NCI-H82 (cell line): ENCODE data around the gene MPC1.
A peak's percentile ranks its signal among the peaks of the same experiment; 100 is the strongest.
"Not testable (repeated sequence)": the region's sequence is repeated elsewhere in the genome, so short reads cannot be mapped to it uniquely, and the experiment has no call there.

Source experiments
- DNase-seq: peaks from one replicate; lab custom pipeline; 2025; lab: John Stamatoyannopoulos, UW

MPC1 gene

DNA sequence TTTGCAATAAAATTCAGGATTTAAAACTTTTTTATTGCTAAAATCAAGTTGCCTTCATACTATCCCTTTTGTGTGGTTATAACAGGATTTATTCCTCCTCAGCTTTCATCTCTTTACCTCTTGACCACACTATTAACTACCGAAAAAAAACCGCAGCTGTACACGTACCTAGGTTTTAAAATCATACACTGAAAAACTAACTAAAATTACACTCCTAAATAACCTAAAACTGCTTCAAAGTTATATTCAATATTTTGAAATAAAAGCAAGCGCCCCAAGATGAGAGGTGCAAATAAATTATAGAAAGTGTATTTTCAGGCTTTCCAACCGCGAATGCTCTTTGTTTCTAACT, 1.4 kb downstream of the MPC1 start:
- DNase-seq: no peak

DNA sequence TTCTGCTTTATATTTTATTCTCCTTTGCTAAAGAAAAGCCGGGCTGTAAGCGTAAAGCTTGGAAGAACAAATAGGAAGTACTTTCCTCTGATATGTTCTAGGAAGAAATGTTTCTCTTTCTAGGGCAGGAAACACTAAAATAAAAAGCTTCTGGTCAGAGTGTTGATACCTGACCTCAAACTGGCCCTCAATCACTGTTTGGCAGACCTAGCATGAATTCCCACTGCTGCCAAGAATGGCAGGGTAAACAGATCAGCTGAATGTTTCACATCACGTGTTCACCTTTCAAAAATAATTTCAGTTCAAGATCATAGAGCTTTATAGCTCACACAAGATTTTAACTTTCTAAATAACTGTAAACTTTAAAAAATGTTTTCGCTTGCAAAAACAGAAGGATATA, 2.9 kb downstream of the MPC1 start:
- no peak for DNase-seq

DNA sequence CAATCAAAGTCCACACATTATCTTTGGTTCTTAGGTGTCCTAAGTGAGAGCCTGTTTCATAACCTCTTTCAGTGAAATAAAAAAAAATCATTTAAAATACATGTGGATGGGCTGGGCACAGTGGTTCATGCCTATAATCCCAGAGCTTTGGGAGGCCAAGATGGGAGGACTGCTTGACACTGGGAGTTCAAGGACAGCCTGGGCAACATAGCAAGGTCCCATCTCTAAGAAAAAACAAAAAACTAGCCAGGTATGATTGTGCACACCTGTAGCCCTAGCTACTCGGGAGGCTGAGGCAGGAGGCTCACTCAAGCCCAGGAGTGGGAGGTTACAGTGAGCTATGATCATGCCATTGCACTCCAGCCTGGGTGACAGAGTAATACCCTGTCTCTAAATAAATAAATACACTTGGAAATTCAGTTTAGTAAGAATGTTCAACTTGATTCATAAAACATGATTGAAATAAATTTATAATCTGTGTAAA, 3.6 kb downstream of the MPC1 start:
- DNase-seq: no peak

DNA sequence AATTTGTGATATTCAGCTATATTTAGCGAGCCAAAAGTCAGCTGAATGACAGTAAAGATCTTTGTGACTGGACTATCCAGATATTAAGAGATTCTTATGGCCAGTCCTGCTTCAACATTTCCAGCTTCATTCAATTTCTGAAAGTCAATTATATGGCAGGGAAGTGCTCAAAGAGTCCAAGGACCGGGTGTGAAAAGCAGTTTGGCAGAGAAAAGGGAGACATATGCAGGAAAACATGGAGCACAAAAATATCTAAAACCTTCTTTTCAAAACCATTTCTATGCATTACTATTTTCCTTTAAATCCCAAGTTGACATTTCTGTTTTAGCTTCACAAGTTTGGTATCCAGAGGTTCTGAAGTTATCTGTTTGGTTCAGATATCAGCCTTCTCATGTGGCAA, 5.0 kb downstream of the MPC1 start:
- DNase-seq: no peak

DNA sequence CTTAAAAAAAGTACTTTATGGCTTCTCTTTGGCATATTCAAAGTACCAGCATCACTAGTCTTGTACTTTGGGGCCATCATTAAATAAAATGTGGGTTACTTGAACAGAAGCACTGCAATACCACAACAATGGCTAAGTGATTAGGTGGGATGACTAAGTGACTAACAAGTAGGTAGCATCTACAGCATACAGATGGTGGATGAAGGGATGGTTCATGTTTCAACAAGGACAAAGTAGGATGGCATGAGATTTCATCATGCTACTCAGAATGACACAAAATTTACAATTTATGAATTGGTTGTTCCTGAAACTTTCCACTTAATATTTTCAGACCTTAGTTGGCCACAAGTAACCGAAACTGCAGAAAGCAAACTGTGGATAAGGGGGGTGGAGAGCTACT, 7.7 kb downstream of the MPC1 start:
- no peak for DNase-seq

DNA sequence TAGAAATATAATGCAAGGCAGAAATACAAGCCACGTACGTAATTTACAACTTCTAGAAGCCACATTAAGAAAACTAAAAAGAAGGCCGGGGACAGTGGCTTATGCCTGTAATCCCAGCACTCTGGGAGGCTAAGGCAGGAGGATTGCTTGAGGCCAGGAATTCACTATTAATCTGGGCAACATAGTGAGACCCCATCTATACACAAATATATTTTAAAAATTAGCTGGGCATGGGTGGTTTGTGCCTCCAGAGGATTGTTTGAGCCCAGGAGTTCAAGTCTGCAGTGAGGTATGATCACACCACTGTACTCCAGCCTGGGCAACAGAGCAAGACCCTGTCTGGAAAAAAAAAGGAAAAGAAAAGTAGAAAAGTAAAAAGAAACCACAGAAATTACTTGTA, 12.3 kb downstream of the MPC1 start:
- no peak for DNase-seq

DNA sequence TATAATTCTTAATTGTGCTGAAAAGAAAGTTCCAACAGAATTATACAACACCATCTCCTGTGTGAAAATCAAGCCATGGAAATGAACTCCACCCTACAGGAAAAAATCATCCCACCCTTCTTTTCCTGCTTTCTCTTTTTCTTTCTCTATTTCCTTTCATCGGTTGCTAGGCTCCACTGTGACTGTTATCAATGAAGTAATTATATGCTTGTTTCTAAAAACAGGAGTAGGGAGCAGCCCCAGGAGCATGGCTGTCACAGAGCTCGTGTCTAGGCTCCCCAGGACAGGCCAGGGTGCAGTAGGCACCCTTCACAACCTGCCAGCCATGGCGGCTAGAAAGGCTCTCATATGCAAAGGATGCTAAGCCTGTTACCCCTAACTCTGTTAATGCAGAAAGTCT, 13.0 kb downstream of the MPC1 start:
- DNase-seq: no peak

DNA sequence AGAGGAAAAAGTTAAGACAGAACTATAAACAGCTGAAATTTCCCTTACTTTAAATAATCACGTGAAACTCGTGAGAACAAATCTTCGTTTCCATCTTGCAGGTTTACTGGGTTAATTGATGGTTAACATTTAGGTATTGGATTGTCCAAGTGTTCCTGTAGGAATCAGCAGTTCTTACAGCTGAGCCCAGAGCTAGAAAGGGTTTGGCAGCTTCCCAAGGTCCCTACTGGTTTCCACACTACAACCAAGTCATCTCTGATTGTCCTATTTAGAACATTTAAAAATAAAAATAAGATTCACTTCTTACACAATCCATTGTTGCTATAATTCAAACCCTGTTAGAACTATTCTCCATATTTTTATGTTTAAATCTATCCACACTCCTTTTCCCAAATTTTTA, 15.8 kb downstream of the MPC1 start:
- DNase-seq: no peak

DNA sequence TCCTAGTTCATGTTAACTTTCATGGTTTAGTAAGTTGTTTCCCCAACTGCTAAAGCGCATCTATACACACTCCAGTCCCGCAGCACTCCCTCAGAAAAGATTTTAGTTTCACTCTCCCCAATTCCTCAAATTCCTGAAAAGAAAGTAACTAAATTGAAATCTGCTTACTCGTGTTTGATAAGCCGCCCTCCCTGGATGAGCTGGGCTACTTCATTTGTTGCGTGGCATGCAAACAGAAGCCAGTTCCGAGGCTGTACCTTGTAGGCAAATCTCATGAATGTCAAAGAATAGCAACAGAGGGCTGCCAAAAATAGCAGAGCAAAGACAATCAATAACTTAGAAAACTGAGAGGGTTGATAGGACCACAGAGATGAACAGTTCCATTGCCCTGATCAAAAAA, 16.9 kb downstream of the MPC1 start:
- DNase-seq: no peak

DNA sequence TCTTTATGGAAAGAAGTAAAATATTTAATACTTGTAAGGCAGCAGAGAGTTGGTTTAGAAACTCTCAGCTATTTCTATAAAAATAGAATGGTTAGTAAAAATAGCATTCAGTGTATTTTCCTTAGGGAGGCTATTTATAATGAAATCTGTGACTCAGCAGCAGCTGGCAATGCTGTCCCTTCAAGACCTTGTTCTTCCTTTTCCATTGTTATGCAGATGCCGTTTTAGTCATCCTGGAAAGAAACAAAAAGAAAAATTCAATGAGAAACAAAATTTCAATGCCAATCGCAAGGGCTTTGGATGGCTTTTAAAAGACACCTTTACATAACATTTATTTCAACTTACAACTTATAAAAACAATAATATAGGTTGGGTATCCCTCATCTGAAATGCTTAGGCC, 17.5 kb downstream of the MPC1 start:
- no peak for DNase-seq

DNA sequence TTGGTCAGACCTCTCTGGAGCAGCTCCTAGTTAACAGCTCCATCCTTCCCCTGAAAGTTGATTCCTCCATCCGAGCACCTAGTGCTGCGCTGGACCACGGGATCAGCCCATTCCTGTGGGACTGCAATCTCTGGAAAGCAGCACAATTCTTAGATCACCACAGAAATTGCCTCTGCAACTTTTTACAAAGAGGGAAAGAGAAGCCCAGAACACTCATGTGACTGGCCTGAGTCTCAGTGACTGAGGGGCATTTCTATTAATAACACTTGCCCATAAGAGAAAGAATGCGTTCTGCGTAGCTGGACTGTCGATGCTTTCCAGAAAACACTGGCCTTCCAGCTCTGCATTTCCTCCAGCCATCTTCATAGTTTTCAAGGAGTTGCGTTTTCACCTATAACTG, 18.3 kb downstream of the MPC1 start:
- DNase-seq: no peak

DNA sequence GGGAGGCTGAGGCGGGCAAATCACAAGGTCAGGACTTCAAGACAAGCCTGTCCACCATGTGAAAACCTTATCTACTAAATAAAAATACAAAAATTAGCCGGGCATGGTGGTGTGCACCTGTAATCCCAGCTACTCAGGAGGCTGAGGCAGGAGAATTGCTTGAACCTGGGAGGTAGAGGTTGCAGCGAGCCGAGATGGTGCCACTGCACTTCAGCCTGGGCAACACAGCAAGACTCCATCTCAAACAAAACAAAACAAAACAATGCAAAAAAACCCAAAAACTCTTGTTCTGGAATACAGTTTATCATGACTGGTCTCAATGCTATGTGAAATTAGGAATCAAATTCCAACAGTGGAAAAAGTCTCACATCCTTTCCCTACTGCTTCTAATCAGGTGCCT, 20.3 kb downstream of the MPC1 start:
- not testable (repeated sequence) for DNase-seq

DNA sequence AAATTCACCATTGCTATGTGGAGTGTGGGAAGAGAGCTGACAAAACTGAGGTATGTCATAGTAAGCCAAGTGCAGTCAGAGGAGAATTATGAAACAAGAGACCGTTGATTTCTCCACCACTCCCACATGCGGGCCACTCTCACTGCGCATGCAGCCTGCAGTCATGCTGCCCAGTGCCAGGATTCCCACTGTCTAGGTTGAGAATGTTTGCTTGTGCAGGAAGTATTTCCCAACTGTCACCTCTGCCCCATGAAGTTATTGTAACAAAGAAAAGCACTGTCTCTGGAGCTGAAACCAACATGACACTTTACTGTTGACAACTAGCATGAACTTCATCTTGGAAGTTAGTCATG, 21.7 kb downstream of the MPC1 start:
- DNase-seq: no peak

DNA sequence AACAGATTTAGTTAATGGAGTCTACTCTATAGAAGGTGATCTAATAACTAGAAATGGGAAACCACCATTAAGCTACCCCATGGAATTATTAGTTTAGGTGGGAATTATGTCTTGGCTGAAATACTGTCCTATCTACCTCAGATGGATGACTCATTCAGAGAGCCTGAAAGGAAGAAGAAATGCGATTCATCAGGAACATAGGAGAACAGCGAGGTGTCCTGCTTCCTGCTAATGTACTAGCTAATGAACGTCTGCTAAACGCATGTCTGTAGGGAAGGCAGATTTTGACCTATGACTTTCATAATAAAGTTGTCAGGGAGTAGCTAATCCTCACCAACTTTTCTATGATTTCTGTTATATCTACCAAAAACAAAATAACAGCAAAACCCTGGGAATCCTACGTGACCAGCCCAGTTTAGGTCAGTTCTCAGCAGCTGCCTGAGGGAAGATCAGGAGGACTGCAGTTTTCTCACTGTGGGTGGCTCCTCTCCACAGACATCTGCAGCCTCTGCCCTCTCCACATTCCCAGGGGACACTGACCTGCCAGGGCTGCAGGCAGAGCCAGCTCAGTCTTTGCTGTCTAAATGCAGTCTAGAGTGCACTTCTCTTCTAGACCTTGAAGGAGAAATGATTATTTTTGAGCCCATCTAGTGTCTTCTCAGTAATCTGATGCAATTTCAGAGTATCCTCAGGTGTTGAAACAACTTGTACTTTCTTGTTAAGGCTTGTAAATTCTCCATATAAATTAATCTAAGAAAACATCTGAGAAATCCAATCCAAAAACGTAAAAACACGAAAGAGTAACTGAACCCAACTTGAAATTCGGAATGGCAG, 22.3 kb downstream of the MPC1 start:
- no peak for DNase-seq

DNA sequence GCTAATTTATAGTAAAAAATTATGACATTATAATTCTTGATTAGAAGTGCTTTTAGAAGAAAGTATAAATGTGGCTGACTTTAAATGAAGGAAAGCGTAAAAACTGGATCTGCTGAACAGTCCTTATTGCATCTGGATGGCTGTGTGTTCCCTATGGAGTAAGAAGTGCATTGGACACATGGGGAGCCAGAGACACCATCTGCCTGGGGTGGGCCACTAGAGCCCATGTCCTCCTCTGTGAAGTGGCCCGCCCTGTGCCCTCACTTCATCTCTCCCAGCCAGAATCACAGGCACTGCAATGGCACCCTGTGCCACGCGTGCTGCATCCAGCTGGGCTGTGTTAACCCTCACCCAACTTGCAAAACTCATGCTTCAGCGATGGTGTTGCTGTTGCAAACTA, 27.2 kb downstream of the MPC1 start:
- DNase-seq: peak; percentile 9

DNA sequence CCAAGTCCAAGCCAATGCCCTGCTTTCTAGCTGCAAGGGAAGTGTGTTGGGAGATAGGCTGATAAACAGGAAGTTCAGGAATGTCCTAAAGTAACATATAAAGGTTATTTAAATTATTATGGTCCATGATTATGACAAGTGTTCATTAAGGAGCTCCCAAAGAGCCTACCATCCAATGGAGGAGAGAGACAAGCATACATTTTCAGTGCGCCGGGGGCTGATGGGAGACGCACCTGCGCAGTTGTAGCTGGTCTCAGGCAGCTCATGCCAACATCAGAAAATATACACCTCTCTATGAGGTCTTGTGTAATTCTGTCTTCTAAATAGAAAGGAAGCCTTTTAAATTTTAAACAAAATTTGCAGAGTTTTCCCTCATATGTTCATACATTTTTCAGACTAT, 27.8 kb downstream of the MPC1 start:
- no peak for DNase-seq

DNA sequence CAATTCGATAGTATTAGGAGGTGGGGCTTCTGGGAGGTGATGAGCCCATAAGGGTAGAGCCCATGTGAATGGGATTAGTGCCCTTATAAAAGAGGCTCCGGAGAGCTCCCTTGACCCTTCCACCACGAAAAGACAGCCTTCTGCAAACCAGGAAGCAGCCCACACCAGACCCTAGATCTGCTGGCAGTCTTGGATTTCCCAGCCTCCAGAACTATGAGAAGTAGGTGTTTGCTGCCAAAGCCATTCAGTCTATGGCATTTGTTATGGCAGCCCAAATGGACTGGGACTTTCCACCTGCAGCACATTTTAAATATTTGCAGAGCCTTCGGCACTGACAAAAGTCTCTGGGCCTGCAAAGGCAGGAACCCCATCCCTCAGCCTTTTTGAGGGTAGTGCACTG, 28.6 kb downstream of the MPC1 start:
- DNase-seq: no peak

DNA sequence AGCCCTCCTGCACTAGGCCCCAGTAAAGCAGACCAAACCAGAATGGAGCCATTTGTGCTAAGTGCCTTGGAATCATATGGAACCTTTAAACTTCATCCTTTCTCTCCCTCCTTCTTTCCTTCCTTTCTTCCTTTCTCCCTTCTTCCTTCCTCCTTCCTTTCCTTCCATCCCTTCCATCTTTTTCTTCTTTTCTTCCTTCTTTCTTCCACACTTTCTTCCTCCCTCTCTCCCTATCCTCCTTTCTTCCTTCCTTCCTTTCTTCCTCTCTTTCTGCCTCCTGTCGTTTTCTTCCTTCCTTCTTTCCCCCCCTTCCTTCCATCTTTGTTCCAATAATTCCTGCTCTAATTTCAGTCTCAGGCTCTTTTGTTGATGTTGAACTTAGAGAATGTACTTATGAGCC, 29.2 kb downstream of the MPC1 start:
- no peak for DNase-seq

DNA sequence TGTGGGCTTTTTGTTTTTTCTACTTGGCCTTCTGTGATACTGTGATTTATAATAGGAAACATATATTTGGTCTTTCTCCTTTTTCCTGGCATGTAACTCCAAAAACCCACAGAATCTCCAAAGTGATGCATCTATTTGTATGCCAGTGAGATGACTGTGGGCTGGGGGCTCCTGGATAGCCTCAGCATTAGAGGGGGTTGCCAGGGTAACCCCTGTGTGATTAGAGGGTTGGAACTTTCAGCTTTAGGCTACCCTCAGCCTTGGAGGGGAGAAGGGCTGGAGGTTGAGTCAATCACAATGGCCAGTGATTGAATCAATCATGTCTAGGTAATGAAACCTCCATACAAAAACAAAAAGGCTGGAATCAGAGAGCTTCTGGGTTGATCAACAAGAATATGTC, 29.8 kb downstream of the MPC1 start:
- no peak for DNase-seq

DNA sequence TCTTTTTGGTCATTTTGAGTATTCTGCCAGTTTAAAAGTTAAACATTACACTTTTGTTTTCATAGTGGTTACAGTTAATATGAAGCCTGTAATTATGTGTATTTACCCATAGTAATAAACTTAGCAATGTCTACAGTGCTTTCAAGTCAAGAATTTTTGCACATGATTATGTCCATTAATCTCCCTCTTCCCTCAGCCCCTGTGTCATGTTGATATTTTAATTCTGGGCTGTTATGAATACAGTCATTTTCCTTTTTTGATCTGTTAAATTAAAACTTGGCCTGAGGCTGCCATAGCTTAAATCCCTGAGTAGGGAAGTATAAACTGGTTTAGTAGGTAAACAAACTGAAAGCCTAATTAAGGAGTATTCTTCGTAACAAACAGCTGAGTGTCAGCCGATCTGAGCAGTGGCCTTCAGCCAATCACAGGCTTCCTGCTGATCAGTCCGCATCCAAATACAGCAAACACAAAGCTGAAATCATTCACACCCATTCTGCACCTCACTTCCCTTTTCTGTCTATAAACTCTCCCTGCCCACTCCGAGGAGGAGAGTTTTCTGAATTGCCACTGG, 30.9 kb downstream of the MPC1 start:
- peak; percentile 19 for DNase-seq

DNA sequence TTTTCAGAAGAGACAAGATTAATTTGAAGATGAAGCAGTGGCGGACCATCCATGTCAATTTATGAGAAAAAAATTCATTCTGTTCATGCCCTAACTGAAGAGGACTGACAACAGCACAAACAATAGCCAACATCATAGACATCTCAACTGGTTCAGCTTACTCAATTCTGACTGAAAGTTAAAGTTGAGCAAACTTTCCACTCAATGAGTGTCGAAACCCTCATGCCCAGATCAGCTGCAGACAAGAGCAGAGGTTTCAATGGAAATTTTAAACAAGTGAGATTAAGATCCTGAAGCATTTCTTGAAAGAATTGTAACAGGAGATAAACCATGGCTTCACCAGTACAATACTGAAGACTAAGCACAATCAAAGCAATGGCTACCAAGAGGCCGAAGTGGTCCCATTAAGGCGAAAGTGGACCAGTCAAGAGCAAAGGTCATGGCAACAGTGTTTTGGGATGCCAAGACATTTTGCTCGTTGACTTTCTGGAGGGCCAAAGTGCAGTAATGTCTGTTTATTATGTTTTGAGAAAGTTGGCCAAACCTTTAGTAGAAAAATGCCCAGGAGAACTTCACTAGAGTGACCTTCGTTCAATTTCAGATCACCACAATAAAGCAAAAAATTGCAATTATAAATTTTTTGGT, 34.3 kb downstream of the MPC1 start:
- no peak for DNase-seq

DNA sequence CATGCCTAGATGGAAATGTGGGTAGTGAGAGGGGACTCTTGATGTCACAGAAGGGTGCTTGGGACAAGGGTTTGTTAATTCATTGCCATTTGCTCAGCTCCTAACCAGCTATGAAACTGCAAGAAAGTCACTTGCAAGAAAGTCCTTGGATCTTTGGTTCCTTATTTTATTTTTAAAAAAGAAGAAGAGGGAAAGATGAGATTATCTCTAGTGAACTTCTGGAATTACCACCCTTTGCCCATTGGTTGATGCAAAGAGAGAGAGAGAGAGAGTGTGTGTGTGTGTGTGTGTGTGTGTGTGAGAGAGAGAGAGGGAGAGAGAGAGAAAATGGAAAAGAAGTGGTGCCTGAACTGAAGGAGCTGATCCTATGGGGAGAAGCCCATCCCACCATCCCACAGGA, 35.8 kb downstream of the MPC1 start:
- no peak for DNase-seq

DNA sequence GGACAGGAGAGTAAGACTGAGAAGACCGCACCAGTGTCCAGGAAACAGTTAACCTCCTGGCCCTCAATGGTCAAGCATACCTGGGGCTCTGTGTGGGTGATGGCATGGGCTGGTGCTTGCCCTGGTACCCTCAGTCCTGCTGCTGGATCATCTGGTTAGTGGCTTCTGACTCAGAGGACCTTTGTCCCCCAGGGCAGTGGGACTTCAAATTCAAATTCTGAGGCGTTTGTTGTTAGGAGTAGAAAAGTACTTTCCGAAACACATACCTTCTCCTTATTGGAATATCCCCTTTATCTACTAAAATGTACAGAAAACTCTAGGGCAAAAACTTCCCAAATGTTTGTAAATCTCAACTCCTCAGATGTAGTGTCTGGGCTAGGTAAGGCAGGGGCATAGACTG, 36.3 kb downstream of the MPC1 start:
- DNase-seq: no peak

DNA sequence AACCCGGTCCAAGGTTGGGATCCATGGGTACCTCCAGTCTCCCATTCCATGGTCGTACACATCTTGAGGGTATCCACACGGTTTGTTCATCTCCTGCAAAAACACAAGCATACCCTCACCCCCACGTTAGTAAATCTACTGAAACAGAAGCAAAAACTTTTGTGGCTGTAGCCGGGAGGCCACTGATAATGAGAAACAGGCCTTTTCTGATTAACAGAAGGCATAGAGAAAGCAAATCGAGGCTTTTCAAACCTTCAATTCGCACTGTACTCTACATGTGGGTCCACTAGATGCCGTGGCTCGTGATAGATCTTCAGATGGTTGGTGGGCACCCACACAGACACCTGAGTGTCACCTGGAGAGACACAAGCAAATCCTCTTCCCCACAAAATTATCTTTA, 37.1 kb downstream of the MPC1 start:
- not testable (repeated sequence) for DNase-seq
